ENCODE results near the gene MAMLD1.

DNA sequence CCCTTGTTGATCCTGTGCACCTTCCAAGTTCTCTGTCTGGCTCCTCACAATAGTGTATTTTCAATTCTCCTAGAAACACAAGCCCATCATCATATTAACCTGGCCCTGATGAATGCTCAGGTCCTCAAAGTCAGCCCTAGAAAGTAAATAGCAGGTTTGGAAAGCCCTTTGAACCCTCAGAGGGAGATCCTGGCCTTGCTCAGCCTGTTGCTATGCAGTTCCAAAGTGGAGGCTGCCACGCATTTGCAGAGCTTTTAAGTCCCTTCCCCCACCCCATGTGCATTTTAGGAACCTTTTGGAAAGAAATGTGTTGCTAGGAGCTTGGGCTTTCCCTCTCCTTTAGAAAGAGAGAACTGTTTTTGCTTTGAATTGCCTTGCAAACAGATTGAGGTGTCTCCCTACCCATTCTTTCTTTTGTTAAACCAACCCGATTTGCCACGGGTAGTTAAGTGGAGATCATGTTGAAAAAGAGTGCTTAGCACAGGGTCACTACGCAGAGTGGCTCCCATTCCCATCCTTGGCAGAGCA, 12.2 kb downstream of the MAMLD1 start:
- TF ChIP-seq POLR2A (IDR thresholded peaks at IDR 0.05) = no peak
- TF ChIP-seq, protein P1, sequence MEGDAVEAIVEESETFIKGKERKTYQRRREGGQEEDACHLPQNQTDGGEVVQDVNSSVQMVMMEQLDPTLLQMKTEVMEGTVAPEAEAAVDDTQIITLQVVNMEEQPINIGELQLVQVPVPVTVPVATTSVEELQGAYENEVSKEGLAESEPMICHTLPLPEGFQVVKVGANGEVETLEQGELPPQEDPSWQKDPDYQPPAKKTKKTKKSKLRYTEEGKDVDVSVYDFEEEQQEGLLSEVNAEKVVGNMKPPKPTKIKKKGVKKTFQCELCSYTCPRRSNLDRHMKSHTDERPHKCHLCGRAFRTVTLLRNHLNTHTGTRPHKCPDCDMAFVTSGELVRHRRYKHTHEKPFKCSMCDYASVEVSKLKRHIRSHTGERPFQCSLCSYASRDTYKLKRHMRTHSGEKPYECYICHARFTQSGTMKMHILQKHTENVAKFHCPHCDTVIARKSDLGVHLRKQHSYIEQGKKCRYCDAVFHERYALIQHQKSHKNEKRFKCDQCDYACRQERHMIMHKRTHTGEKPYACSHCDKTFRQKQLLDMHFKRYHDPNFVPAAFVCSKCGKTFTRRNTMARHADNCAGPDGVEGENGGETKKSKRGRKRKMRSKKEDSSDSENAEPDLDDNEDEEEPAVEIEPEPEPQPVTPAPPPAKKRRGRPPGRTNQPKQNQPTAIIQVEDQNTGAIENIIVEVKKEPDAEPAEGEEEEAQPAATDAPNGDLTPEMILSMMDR (IDR thresholded peaks at IDR 0.05) = no peak
